Fibroblast of the conjunctiva (primary cell): Measurements from ENCODE around the gene HK1.
"Not testable (repeated sequence)": the region's sequence is repeated elsewhere in the genome, so short reads cannot be mapped to it uniquely, and the experiment has no call there.

Source experiments
- DNase-seq: peaks from one replicate; pipeline ENCODE4 v3.0.0-alpha.2; 2010; ENCODE audit warnings: low read depth

Gene HK1

DNA sequence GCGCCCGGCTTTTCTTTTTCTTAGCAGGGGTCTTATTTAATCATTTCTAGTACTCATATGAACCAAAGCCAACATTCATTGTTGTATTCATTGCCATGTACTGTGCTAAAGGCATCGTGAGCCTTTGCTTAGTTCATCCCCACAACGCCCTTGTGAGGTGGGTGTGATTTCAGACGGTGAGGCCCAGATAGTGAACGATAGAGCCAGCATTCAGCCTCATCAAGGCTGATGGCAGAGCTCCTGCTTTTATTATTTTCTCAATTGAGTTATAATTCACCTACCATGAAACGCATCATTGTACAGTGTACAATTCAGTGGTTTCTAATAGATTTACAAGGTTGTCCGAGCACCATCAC, 50.1 kb downstream of the HK1 start:
- DNase-seq = no peak

DNA sequence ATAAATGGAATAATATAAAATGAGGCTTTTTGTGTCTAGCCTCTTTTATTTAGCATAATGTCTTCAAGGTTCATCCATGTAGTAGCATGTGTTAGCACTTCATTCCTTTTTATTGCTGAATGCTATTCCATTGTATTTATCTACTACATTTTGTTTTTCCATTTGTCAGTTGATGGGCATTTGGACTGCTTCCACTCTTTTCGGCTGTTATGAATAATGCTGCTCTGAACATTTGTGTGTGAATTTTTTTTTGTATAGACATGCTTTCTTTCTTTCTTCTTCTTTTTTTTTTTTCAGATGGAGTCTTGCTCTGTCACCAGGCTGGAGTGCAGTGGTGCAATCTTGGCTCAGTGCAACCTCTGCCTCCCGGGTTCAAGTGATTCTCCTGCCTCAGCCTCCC, 50.6 kb downstream of the HK1 start:
- not testable (repeated sequence) for DNase-seq

DNA sequence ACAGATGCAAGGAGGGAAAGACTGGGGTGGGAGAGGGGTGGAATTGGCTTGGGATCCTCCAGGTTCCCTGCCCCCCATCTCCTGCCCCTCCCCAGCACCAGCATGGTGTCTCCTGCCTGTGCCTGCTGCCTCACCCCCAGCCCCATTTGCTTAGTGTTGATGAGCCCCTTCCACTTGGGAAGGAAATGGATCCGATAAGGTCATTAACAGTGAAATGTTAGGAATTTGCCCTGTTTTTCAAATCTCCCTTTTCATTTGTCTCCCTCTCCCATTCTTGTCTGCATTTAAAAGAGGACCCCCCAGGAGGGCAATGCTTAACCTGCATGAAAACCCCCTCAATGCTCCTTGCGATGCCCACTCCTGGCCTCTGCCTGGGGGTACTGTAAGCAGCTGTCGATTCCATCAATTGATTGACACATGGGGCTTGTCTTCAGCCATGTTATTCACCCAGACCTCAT, 51.5 kb downstream of the HK1 start:
- no peak for DNase-seq

DNA sequence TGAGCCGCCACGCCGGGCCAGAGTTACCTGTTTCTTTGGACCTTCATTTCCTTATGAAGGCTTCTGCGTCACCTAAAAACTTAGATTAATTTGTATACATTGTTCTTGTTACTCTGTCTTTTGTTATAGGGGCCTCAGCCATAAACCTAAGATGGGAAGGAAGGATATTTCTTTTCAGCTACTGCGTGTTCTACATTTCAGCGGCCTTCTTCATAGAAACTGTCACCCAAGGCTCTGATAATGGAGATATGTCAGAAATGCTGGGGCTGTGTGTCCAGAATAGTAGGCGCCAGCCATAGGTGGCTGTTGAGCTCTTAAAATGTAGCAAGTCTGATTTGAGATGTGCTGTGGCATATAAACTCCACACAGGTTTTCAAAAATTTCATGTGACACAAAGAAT, 52.9 kb downstream of the HK1 start:
- DNase-seq = no peak

DNA sequence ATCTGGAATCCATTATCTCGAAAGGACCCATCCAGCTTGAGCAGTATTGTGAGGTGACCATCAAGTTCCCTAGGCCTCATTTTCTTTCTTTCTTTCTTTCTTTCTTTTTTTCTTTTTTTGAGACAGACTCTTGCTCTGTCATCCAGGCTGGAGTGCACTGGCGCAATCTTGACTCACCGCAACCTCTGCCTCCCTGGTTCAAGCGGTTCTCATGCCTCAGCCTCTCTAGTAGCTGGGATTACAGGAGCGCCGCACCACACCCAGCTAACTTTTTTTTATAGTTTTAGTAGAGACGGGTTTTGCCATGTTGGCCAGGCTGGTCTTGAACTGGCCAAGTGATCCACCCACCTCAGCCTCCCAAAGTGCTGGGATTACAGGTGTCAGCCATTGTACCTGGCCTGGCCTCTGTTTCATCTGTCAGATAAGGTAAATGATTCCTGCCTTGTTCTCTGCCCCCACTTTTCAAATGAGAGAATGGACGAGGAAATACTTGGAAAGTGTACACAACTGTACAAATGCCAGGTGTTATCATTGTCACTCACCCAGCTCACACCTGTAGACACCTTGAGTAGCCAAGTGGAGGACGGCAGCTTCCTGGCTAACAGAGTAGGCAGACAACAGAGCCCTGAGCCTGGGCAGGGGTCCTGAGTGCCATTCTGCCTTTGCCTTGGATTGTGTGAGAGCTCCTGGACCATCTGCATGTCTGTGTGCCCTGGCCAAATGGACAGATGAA, 54.1 kb downstream of the HK1 start:
- DNase-seq = no peak

DNA sequence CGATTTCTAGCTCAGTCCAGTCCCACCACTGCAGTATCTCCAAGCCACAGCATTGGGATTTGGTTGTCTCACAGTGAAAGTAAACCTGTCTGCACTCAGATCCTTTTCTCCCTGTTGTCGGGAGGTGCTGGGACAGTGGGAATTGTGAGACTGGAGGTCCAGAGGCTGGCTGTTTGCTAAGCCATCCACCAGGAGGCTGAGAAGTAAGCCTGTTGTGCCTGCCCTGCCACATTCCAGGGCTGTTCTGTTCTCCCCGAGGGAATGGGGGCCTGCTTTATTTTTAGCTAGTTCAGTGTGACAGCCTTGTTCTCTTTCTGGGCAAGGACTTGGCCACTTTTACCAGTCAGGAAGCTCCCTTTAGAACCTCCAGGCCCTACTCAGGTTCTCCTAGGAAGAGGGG, 54.9 kb downstream of the HK1 start:
- DNase-seq = no peak

DNA sequence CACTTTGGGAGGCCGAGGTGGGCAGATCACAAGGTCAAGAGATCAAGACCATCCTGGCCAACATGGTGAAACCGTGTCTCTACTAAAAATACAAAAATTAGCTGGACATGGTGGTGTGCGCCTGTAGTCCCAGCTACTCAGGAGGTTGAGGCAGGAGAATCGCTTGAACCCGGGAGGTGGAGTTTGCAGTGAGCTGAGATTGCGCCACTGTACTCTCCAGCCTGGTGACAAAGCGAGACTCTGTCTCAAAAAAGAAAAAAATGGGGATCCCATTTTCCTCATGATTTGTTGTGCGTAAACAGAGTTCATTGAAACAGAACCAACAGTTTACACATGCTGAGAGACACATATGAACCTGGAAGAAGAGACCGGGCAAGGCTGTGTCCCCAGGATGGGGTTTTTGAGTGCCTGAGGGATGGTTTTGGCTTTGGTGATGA, 55.6 kb downstream of the HK1 start:
- not testable (repeated sequence) for DNase-seq

DNA sequence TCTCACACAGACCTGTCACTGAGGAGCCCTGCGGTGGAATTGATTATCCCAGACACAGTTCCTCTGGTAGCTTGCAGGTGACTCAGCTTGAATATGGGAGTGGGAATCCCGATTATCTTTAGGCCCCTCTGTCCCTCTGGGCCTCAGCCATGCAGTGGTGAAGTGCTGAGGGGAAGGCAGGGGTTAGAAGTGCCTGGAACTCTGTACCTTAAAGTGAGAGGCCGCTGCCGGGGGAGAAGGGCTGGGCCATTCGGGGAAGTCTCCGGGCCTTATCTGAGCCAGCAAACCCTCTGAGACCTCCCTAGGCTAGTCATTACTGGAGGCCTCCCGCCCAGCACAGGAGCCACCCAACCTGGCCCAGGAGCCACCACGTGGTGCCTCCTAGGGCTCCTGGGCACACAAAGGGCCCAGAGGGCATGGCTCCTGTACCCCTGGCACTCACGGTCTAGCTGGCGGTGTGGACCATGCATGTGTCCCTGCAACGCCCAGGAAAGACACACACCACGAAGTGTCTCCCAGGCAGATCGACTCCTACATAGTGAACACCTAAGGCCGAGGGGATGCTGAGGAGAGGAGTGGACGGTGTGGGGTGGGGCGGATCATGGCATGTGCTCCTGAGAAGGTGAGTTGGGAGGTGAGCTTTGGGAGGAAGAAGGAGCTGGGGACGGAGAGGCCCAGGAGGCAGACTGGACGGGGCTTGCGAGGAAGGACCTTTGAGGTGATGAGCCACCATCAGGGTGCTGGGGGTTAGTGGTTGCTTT, 56.2 kb downstream of the HK1 start:
- no peak for DNase-seq

DNA sequence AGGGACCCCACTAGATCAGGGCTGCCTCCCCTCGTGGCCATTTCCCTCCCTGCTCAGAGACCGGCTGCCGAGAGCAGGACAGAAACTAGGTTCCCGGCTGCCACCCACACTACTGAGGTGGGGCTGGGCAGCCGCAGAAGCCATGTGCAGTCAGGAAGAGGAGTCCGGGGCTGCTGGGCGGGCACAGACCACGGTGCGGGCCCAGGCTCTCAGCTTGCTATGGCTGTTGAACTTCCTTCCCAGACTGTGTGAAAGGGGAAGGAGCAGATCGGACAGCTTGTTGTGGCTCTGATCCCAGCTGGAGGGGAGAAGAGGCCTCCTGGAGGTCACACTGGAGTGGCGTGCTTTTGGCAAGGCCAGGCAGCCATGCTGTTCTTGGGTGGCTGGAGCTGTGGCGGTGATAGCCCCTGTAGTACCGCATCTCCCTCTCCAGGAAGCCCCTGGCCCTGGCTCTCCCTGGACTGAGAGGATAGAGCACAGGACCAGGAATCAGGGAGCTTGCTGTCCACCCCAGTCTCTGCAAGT, 56.8 kb downstream of the HK1 start:
- DNase-seq = no peak

DNA sequence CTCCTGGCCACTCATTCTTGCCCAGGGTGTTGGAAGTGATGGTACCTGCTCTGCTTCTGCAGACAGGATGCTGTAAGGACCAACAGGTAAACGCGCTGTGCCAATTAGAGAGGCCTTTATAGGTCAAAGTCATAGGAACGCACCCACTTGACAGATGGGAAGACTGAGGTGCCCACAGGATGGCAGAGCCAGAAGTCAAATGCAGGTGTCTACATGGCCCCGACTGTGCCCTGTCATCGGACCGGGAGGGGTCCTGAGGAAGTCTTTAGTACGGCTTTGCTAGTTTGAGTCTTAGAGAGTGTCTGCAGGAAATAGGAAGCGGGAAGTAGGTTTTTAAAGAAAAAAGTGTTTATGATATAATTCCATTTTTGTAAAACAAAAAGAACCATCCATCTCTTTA, 57.3 kb downstream of the HK1 start:
- no peak for DNase-seq

DNA sequence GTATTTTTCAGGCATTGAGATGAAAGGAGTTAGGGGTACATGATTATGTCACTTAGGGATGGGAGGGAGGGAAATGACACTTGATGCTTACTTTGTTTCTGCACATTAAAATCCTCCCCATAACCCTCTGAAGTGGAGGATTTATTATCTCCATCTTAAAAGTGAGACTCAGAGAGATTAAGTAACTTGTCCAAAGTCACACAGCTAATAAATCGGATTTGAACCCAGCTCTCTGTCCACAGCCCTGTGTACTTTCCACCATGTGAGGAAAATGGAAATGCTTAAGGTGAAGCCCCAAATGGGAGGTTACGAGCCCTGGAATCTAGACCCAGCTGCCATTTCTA, 58.6 kb downstream of the HK1 start:
- no peak for DNase-seq

DNA sequence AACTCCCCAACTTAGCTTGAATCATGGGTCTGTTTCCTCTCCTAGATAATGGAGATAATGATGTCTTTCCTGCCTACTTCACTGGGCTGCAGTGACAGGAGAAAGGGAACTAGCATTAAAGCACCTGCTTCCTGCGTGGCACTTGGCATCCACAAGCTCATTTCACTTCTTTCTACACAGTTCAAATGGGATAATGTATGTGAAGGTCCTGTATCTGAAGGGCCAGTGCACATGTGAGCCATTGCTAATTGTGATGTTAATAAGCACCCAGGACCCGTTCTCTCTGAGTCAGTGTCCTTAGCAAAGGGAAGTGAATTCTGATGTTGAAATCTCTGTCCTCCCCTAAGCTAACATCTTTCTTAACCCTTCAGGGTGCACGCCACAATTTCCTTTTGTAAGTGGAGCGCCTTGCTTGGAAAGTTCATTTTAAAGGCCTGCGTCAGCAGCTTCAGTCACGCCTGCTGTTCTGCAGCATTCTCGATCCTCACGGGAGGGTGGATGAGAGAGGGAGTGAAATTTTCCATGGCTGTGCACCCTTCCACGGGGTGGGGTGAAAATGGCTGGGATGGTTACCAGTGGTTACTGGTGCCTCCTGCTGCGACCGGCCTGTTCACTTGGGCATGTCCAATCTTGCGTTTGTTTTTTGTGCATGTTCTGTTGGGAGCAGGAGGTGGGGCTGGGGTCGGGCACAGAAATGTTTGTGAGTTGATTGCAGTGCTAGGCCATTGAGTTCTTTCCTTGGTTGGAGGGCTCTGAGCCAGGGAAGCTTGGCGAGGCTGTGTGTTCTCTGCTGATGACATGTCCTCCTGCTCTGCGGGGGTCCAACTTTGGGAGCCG, 59.2 kb downstream of the HK1 start:
- DNase-seq = peak; percentile 20

DNA sequence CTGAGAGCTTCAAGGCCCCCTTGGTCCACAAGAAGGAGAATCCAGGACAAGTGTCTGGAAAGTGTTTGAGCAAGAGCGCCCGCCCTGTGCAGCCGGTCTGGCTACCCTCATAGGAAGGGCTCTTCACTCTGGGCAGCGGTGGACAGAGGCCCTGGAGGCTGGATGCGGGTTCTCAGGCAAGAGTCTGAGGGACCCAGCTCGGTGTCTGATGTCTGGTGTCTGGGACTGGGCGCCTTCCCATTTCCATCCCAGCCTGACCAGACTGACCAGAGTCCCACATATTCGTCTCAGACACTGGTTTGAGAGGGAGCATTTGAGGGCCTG, 59.8 kb downstream of the HK1 start:
- DNase-seq = no peak

DNA sequence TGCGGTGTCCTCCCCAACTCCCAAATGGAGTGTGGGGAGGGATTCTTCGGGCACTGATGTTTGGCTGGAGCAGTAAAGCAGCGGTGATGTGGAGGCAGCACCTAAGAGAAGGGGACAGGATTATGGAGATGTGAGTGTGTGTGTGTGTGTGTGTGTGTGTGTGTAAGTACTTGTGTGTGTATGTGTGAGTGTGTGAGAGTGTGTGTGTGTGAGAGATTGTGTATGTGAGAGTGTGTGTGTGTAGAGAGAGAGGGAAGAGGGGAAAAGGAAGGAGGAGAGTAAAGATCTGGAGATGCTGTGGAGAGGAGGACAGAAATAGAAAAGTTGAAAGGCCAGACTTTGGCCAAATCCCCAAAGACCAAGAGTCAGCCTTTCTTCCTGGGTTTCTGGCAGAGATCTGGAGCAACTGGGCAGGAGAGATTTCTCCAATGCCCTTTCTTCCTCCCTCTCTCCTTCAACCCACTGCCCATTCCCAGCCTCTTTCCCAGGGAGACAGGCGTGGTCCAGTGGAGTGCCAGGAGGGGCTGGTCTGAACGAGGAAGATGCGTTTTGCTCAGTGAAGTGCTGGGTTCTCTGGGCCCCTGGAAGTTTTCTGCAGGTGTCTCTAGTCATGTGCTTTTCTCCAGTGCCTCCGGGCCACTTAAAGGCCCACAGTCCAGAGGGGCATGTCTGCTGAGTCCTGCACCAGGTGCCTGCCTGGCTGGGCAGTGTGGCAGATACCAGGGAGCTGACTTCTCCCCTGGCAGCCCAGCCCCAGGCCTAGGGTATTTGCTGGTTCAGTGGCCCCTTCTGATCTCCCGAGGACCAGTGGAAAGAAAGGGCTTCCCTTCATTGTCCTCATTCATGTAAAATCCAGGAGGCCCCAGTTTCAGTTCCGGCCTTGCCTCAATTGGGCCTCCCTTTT, 60.5 kb downstream of the HK1 start:
- DNase-seq = no peak

DNA sequence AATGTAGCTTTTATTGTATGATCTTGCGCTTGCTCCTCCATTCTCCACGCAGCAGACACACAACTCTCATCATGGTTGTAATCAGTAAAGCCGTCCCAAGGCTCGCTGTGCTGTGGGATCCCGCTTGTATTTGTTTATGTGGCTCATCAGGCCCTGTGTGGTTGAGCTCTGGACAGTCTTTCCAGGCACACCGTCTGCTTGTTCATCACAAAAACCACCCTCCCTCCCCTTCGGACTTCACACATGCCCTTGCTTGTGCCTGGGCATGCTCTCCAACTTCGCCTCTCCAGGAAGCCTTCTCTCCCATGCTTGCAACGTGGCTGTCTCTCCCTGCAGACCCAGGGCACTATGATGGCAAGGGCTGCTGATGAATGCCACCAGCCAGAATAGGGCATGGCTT, 62.4 kb downstream of the HK1 start:
- DNase-seq = no peak

DNA sequence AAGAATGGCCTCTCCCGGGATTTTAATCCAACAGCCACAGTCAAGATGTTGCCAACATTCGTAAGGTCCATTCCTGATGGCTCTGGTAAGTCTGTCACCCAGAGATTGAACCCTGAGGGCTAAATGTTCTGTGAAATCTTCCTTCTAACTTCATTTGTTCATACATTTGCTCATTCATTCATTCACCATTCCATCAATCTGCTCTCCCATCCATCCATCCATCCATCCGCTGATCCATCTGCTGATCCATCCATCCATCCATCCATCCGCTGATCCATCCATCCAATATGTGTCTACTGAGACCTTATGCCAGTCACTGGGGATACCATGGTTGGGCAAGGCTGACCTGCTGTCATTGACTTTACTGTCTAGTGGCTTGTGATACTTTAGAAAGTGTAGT, 65.6 kb downstream of the HK1 start:
- DNase-seq = no peak

DNA sequence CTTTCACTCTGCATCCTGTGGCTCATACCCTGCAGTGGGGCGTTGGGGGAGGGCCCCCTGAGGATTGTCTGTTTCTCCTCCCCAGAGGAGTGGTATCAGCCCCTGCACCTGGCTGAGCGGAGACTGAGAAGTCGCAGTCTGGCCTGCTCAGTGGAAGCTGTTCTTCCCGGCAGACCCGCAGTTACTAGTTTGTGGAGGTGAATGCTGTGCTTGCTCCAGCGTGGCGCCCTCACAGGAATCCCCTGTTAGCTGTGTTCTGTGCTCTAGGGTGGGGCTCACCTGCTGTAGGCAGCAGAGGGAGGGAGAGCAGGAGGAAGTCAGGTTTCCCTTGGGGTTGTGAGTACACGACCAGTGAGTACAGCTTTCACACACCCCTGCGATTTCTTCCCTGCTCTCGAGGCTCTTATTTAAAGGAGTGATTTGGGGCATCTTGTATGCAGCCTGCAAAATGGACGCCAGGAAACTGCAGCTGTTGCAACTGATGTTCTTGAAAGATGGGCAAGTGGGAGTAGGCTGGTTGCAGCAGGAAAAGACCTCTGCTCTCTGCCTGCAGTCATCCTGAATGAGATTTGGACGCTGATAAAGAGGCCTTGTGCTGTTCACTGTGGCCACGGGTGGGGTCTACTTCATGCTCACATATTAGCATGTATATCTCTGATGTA, 66.4 kb downstream of the HK1 start:
- no peak for DNase-seq

DNA sequence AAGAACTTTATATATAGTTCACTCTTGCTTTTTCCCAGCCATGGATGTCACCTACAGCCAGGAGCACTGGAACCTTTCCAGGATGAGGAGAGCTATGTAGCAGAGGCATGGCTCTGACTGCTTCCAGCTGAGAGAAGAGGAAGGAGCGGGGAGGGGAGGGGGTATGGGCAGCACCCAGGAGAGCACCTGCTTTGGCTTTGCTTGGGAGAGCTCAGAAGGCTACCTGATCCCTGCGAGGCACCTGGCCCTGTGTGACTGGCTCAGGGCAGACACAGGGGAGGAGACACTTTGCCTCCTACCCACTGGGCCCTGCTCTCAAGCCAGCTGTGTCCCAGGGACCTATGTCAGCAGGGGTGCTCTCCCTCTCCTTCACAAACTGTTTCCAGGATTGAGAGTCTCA, 67.1 kb downstream of the HK1 start:
- DNase-seq = no peak

DNA sequence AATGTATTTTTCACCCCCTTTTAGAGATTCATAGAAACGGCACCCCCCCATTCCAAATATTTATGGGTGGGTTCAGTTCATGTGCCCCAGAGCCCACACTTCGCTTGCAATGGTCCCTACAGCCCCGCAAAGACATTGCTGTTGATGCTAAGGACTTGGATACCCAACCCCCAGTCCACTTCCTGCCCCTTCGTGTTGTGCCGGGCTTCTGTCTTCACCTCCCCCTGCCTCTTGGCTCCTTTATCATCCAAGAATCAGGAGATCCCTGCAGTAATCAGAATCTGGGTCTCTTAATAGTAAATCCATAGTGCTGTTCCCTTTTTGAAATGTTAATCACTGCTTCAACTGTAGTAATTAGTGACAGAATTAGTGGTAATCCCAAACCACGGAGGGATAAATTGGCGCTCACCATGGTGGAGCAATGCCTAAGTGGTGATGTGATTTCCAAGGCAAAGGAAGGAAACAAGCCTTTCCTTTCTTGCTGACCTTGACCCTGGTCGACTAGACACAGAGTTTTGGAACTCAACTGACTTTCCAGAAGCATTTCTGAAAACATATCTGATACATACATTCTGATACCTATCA, 67.7 kb downstream of the HK1 start:
- no peak for DNase-seq

DNA sequence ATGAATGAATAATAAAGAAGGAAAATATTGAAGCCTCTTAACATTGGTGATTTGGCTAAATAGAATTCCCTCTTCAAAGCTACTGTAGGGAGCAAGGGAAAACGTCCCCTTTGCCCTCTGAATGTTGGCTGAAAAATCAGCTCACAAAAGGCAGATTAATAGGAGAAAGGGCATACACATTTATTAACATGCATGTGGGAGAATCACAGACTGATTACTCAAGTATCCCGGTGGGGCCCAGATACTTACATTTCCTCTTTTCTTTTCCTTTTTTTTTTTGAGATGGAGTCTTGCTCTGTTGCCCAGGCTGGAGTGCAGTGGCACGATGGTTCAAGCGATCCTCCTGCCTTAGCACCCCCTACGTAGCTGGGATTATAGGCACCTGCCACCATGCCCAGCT, 68.5 kb downstream of the HK1 start:
- DNase-seq = no peak
